Activated CD8-positive, alpha-beta T cell treated with anti-CD3 and anti-CD28 coated beads for 36 hours (primary cell): Measurements from ENCODE around the gene OPN1MW2. TPM values are rescaled to one million over a fixed set of nuclear protein-coding genes. Genes with fewer than 3 reads are reported as not detected.
"Not testable (repeated sequence)": the region's sequence is repeated elsewhere in the genome, so short reads cannot be mapped to it uniquely, and the experiment has no call there.

ENCODE experiments used
- ATAC-seq: fragments of 200-7000 bp; cut with Tn5 transposase; one replicate; pipeline ENCODE4 v1.10.0; 2021; ENCODE audit warnings: mild to moderate bottlenecking, moderate library complexity
- CTCF ChIA-PET: fragments of 350-600 bp; sonication (Branson Sonifier 250); formaldehyde crosslinking; loops from one replicate; lab custom pipeline; 2021; ENCODE audit warnings: antibody characterized with exemption; lab: Charles Lee
- POLR2A ChIA-PET: fragments of 350-600 bp; sonication (Branson Sonifier 250); formaldehyde crosslinking; loops from one replicate; lab custom pipeline; 2021; ENCODE audit warnings: antibody characterized with exemption; lab: Charles Lee
- DNase-seq: peaks from one replicate; pipeline ENCODE4 v3.0.0-alpha.2; 2020
- H3K27ac Mint-ChIP-seq: one replicate; pipeline ENCODE4 v1.8.0; 2021; ENCODE audit warnings: mild to moderate bottlenecking, mixed read lengths
- H3K27me3 Mint-ChIP-seq: one replicate; pipeline ENCODE4 v1.8.0; 2021; ENCODE audit warnings: mixed read lengths
- H3K36me3 Mint-ChIP-seq: one replicate; pipeline ENCODE4 v1.8.0; 2021; ENCODE audit warnings: low read depth, mixed read lengths
- H3K4me1 Mint-ChIP-seq: one replicate; pipeline ENCODE4 v1.8.0; 2021; ENCODE audit warnings: low read depth, mixed read lengths
- H3K4me3 Mint-ChIP-seq: one replicate; pipeline ENCODE4 v1.8.0; 2021; ENCODE audit warnings: mild to moderate bottlenecking, moderate library complexity, mixed read lengths
- H3K9me3 Mint-ChIP-seq: one replicate; pipeline ENCODE4 v1.8.0; 2021; ENCODE audit warnings: mixed read lengths
- intact Hi-C: fragments of 100-400 bp; cut with micrococcal nuclease; formaldehyde crosslinking; loops from one replicate; pipeline ENCODE4 v1.10.0; 2022
- total RNA-seq, 2 experiments: library from RNA; stranded (reverse); gene quantifications; one replicate each; pipeline ENCODE4 v1.2.3, GENCODE V29; 2021

The OPN1MW2 gene
- total RNA-seq, 2 experiments from 2014 or later, result not detected

DNA sequence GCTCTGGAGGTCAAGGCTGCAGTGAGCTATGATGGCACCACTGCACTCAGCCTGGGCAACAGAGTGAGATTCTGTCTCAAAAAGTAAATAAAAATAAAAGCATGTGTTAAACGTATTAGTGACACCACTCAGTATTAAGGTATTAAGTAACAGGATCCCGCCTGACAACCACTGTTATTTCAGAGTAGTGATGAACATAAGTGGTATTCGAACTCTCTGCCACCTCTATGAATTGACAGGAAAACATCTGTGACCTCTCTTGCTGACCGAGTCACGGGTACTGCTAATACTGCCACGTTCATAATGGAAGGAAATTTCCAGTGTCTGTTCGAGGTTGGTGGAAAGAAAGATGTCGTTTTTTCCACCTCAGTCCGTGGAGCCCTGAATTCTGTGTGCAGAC is 7.2 kb downstream of the OPN1MW2 start:
- ATAC-seq, H3K27ac Mint-ChIP-seq, H3K4me3 Mint-ChIP-seq, POLR2A ChIA-PET, H3K9me3 Mint-ChIP-seq, CTCF ChIA-PET, DNase-seq, H3K27me3 Mint-ChIP-seq, intact Hi-C loops, H3K4me1 Mint-ChIP-seq, H3K36me3 Mint-ChIP-seq: not testable (repeated sequence)

DNA sequence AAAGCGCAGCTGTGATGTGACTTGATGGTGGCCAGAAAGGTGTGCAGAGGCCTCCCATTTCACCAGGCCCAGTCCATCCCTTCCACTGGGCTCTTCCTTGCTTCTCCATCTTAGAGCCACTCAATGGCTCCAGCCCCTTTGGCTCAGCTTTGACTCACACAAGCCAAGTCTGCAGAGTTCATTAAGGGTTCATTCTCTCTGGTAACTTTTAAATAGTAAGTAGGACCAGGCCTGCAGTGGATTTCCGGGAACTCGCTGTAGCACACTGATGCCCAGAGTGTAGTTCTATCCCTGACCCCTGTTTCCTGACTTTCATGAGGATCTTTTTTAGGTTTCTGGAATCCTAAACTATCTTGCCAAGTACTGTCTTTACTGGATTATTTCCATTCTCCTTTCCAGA is 11.9 kb downstream of the OPN1MW2 start:
- H3K4me3 Mint-ChIP-seq, POLR2A ChIA-PET: not testable (repeated sequence)

DNA sequence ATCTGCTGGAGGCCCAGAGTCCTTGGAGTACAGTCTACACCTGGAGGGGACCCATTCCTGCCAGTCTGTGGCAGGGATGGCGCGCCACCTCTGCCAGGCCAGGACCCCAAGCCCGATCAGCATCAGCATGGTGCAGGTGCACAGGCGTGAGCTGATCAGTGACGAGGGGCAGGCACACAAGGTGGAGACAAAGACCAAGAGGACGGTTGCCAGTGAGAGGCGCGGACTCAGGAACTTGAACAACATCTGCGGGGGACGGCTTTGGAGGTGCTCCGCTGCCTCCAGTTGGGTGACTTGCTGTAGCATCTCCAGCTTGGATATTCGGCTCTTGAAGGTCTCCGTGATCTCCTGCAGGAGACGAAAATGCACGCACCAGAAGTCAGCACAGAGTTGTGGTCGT is 14.1 kb downstream of the OPN1MW2 start:
- H3K27ac Mint-ChIP-seq, intact Hi-C loops: not testable (repeated sequence)

More for the DNA sequence above, 11.9 kb downstream of the OPN1MW2 start:
- CTCF ChIA-PET, H3K4me1 Mint-ChIP-seq, H3K27ac Mint-ChIP-seq, ATAC-seq, intact Hi-C loops, DNase-seq, H3K36me3 Mint-ChIP-seq, H3K9me3 Mint-ChIP-seq, H3K27me3 Mint-ChIP-seq: not testable (repeated sequence)

DNA sequence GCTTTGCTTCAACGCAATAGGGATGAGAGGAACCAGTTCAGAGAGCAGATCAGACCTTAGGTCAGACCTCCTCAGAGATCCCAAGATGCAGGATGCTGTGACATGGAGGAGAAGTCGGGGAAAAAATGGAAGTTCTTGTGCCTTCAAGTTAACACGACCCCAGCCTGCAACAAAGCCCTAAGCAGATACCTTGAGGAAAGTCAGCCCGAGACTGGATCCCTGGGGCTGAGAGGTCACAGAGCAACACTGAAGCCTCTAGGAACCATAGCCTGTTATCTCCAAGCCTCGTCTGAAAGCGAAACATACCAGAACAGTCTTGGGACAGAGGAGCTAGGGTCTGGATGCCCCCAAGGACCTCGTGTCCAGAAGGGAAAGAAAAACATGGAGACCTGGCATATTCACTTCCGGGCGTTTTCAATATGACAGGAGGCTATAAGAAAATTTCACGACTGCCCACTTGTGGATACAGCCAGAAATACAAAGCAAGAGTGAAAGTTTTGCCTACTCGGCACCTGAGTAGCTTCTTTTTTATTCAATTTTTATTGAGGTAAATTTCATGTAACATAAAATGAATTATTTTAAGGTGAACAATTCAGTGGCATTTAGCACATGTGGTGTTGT is 19.5 kb downstream of the OPN1MW2 start:
- H3K4me1 Mint-ChIP-seq, H3K27ac Mint-ChIP-seq, H3K36me3 Mint-ChIP-seq, POLR2A ChIA-PET, H3K4me3 Mint-ChIP-seq, H3K9me3 Mint-ChIP-seq, ATAC-seq, H3K27me3 Mint-ChIP-seq, CTCF ChIA-PET, intact Hi-C loops, DNase-seq: not testable (repeated sequence)

More for the DNA sequence above, 14.1 kb downstream of the OPN1MW2 start:
- H3K9me3 Mint-ChIP-seq, H3K4me3 Mint-ChIP-seq, CTCF ChIA-PET, H3K4me1 Mint-ChIP-seq, POLR2A ChIA-PET, H3K36me3 Mint-ChIP-seq, DNase-seq, ATAC-seq, H3K27me3 Mint-ChIP-seq: not testable (repeated sequence)

DNA sequence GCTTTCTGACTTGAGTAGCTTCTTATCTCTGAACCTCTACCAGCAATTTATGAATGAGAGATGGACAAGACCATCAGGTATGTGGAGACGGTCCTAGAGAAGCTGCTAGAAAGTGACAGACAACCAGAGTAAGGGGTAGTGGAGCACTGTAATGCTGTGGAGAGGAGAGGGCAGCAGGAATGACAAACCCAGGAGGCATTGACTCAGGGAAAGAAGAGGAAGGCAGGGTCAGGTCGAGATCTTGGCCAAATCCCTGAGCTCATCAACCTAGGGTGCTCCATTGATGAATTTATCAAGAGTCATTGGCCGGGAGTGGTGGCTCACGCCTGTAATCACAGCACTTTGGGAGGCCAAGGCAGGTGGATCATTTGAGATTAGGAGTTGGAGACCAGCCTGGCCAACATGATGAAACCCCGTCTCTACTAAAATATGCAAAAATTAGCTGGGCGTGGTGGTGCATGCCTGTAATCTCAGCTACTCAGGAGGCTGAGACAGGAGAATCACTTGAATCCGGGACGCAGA is 20.5 kb downstream of the OPN1MW2 start:
- H3K27me3 Mint-ChIP-seq, H3K27ac Mint-ChIP-seq, H3K4me3 Mint-ChIP-seq, ATAC-seq, POLR2A ChIA-PET, H3K9me3 Mint-ChIP-seq, H3K36me3 Mint-ChIP-seq, CTCF ChIA-PET, intact Hi-C loops, DNase-seq, H3K4me1 Mint-ChIP-seq: not testable (repeated sequence)

DNA sequence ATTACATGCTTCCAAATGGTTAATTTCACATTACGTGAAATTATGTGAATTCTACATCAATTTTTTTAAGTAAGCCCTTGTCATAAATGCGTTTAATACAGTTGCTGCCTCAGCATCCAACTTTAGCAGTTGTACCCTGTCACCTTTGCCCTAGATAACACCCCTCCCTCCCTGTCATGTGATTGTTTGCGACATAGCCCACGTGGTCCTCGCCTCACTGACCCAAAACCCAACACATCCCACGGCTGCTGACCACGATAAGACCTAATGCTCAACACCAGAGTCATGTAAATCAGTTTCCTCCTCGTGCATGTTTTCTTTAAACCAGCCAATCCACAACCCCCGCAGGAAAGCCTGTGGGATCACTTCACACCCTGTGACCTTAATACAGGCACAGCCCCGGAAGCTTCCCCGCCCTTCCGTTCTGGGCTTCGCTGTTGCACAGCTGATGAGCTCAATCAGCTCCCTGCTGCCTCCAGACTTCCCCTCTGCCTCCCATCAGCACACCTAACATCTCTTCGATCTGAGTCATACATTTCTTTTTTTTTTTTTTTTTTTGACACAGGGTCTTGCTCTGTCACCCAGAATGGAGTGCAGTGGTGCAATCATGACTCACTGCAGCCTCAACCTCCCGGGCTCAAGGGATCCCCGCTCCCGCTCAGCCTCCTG is 28.0 kb downstream of the OPN1MW2 start:
- H3K4me3 Mint-ChIP-seq, CTCF ChIA-PET, DNase-seq, H3K9me3 Mint-ChIP-seq, H3K27ac Mint-ChIP-seq, POLR2A ChIA-PET, H3K27me3 Mint-ChIP-seq, H3K4me1 Mint-ChIP-seq, intact Hi-C loops, H3K36me3 Mint-ChIP-seq: not testable (repeated sequence)
- ATAC-seq, result peak; percentile 99

DNA sequence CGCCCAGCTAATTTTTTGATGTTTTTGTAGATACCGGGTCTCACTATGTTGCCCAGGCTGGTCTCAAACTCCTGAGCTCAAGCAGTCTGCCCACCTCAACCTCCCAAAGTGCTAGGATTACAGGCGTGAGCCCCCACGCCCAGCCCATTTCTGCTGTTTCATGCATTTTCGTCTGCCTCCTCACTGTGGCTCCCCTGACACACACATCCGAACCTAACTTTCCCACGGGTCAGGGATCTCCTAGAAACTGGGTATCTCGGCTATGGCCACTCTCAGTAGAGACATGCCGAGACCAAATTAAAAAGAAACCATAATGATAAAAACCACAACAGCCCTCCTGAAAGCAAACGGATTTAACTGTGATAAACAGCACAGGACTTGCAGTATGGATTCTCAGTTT is 28.5 kb downstream of the OPN1MW2 start:
- H3K9me3 Mint-ChIP-seq, DNase-seq, intact Hi-C loops, H3K27ac Mint-ChIP-seq, H3K27me3 Mint-ChIP-seq, H3K4me1 Mint-ChIP-seq, H3K36me3 Mint-ChIP-seq, CTCF ChIA-PET, POLR2A ChIA-PET, H3K4me3 Mint-ChIP-seq: not testable (repeated sequence)
- ATAC-seq, result peak; percentile 3

DNA sequence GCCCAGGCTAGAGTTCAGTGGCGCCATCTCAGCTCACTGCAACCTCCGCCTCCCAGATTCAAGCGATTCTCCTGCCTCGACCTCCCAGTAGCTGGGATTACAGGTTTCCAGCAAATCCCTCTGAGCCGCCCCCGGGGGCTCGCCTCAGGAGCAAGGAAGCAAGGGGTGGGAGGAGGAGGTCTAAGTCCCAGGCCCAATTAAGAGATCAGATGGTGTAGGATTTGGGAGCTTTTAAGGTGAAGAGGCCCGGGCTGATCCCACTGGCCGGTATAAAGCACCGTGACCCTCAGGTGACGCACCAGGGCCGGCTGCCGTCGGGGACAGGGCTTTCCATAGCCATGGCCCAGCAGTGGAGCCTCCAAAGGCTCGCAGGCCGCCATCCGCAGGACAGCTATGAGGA is 37.7 kb downstream of the OPN1MW2 start, which contains the start of gene OPN1MW3:
Gene OPN1MW3, plus strand, starts transcription at position 301 of the 400 bp plus-strand sequence. Its CDS starts 38 bp downstream, at position 339.
- ATAC-seq, H3K27ac Mint-ChIP-seq, H3K36me3 Mint-ChIP-seq, intact Hi-C loops, POLR2A ChIA-PET, H3K4me3 Mint-ChIP-seq, H3K4me1 Mint-ChIP-seq, CTCF ChIA-PET, H3K27me3 Mint-ChIP-seq, H3K9me3 Mint-ChIP-seq, DNase-seq: not testable (repeated sequence)

DNA sequence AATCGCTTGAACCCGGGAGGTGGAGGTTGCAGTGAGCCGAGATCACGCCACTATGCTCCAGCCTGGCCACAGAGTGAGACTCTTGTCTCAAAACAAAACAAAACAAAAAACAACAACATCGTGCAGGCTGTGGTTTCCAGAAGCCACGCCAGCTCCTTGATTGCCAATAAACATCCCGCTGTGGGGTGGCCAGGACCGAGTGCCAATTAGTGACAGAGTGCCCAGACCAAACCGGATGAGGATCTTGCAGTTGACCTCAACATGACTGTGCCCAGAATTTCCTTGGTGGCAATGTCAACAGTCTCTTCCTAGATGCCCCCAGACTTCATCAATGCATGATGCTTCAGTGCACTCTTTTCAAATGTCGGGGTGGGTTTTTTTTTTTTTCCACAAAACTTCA is 39.2 kb downstream of the OPN1MW2 start:
- H3K36me3 Mint-ChIP-seq, H3K27me3 Mint-ChIP-seq, ATAC-seq, CTCF ChIA-PET, POLR2A ChIA-PET, H3K27ac Mint-ChIP-seq, DNase-seq, H3K9me3 Mint-ChIP-seq, H3K4me1 Mint-ChIP-seq, intact Hi-C loops, H3K4me3 Mint-ChIP-seq: not testable (repeated sequence)

DNA sequence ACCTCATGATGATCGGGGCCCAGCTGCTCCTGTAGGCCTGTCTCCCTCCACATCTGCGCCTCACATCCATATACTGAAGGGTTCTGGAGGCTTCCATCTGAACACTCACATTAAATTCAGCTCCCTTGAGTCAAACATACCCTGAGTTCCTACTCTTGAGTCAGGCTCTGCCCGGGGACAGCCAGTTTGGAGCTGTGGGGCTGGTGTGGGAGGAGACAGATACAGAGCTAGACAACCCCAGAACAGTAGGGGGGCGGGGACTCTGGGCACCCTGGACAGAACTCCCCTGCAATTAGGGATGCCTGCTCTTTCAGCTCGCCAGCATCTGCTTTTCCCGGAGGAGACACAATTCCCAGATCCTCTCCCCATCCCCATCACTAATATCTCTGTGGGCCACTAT is 43.5 kb downstream of the OPN1MW2 start:
- intact Hi-C loops, H3K27me3 Mint-ChIP-seq, H3K9me3 Mint-ChIP-seq, POLR2A ChIA-PET, H3K4me1 Mint-ChIP-seq, H3K27ac Mint-ChIP-seq, H3K36me3 Mint-ChIP-seq, DNase-seq, ATAC-seq, CTCF ChIA-PET, H3K4me3 Mint-ChIP-seq: not testable (repeated sequence)

DNA sequence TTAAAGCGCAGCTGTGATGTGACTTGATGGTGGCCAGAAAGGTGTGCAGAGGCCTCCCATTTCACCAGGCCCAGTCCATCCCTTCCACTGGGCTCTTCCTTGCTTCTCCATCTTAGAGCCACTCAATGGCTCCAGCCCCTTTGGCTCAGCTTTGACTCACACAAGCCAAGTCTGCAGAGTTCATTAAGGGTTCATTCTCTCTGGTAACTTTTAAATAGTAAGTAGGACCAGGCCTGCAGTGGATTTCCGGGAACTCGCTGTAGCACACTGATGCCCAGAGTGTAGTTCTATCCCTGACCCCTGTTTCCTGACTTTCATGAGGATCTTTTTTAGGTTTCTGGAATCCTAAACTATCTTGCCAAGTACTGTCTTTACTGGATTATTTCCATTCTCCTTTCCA is 49.7 kb downstream of the OPN1MW2 start:
- intact Hi-C loops, POLR2A ChIA-PET, ATAC-seq, H3K4me3 Mint-ChIP-seq, DNase-seq, H3K27me3 Mint-ChIP-seq, H3K4me1 Mint-ChIP-seq, H3K36me3 Mint-ChIP-seq, CTCF ChIA-PET, H3K27ac Mint-ChIP-seq, H3K9me3 Mint-ChIP-seq: not testable (repeated sequence)
